H9 (cell line): ENCODE data around the gene RNF208. TPM values are rescaled to one million over a fixed set of nuclear protein-coding genes. Genes with fewer than 3 reads are reported as not detected.

Source experiments
- DNase-seq: peaks from one replicate; pipeline ENCODE4 v3.0.0-alpha.2; 2017
- H2AFZ ChIP-seq: one replicate; pipeline ENCODE4 v1.6.1; 2013; ENCODE audit warnings: mild to moderate bottlenecking, low read length, control low read depth, moderate library complexity
- H2AK5ac ChIP-seq: 2 replicates; pipeline ENCODE4 v1.6.1; 2013; ENCODE audit warnings: low read length, control low read depth, mixed read lengths; ENCODE audit not compliant: insufficient read length
- H2BK120ac ChIP-seq: one replicate; pipeline ENCODE4 v1.6.1; 2013; ENCODE audit warnings: low read depth, mild to moderate bottlenecking, low read length, control low read depth, inconsistent platforms; ENCODE audit not compliant: poor library complexity, severe bottlenecking
- H2BK12ac ChIP-seq: 2 replicates; pipeline ENCODE4 v1.6.1; 2013; ENCODE audit warnings: low read length, control low read depth, mixed read lengths, low read depth; ENCODE audit not compliant: insufficient read length
- H2BK15ac ChIP-seq: 2 replicates; pipeline ENCODE4 v1.6.1; 2013; ENCODE audit warnings: low read depth, low read length, control low read depth
- H2BK20ac ChIP-seq: one replicate; pipeline ENCODE4 v1.6.1; 2013; ENCODE audit warnings: low read depth, mild to moderate bottlenecking, low read length, control low read depth, inconsistent platforms; ENCODE audit not compliant: poor library complexity, severe bottlenecking
- H2BK5ac ChIP-seq: 2 replicates; pipeline ENCODE4 v1.6.1; 2013; ENCODE audit warnings: low read length, control low read depth, mixed read lengths; ENCODE audit not compliant: insufficient read length
- H3K14ac ChIP-seq: 2 replicates; pipeline ENCODE4 v1.6.1; 2013; ENCODE audit warnings: low read length, control low read depth; ENCODE audit not compliant: insufficient read depth
- H3K18ac ChIP-seq: 2 replicates; pipeline ENCODE4 v1.6.1; 2013; ENCODE audit warnings: low read depth, mild to moderate bottlenecking, mixed read lengths, low read length, control low read depth; ENCODE audit not compliant: insufficient read length
- H3K23ac ChIP-seq: 2 replicates; pipeline ENCODE4 v1.6.1; 2013; ENCODE audit warnings: low read length, control low read depth, mixed read lengths, low read depth; ENCODE audit not compliant: insufficient read length
- H3K23me2 ChIP-seq: 2 replicates; pipeline ENCODE4 v1.6.1; 2013; ENCODE audit warnings: low read depth, mild to moderate bottlenecking, mixed read lengths, low read length, control low read depth; ENCODE audit not compliant: insufficient read length, poor library complexity, severe bottlenecking
- H3K27ac ChIP-seq: 2 replicates; pipeline ENCODE4 v1.5.1; 2013; ENCODE audit warnings: low read length, control low read depth, mixed read lengths, low read depth; ENCODE audit not compliant: insufficient read length
- H3K27me3 ChIP-seq: 2 replicates; pipeline ENCODE4 v1.6.1; 2013; ENCODE audit warnings: low read length, control low read depth, inconsistent platforms; ENCODE audit not compliant: insufficient read depth
- H3K4ac ChIP-seq: 2 replicates; pipeline ENCODE4 v1.6.1; 2013; ENCODE audit warnings: low read depth, mild to moderate bottlenecking, control low read depth, inconsistent platforms, low read length, moderate library complexity
- H3K4me1 ChIP-seq: 2 replicates; pipeline ENCODE4 v1.6.1; 2013; ENCODE audit warnings: low read length, control low read depth, inconsistent platforms; ENCODE audit not compliant: insufficient read depth
- H3K4me2 ChIP-seq: 2 replicates; pipeline ENCODE4 v1.6.1; 2013; ENCODE audit warnings: low read length, control low read depth, mixed read lengths; ENCODE audit not compliant: insufficient read length, insufficient read depth
- H3K56ac ChIP-seq: 2 replicates; pipeline ENCODE4 v1.6.1; 2013; ENCODE audit warnings: low read depth, mild to moderate bottlenecking, mixed read lengths, low read length, control low read depth; ENCODE audit not compliant: insufficient read length
- H3K79me1 ChIP-seq: 2 replicates; pipeline ENCODE4 v1.6.1; 2013; ENCODE audit warnings: low read depth, mild to moderate bottlenecking, moderate library complexity, low read length, control low read depth, inconsistent platforms; ENCODE audit not compliant: insufficient read depth, poor library complexity, severe bottlenecking
- H3K79me2 ChIP-seq: 2 replicates; pipeline ENCODE4 v1.6.1; 2013; ENCODE audit warnings: low read length, control low read depth, inconsistent platforms; ENCODE audit not compliant: insufficient read depth
- H3K9ac ChIP-seq: 2 replicates; pipeline ENCODE4 v1.6.1; 2013; ENCODE audit warnings: low read length, control low read depth, mixed read lengths; ENCODE audit not compliant: insufficient read length; ENCODE audit errors: extremely low read depth
- H3K9me3 ChIP-seq: one replicate; pipeline ENCODE4 v1.6.1; 2013; ENCODE audit warnings: low read depth, low read length, inconsistent platforms; ENCODE audit not compliant: control insufficient read depth
- H3T11ph ChIP-seq: one replicate; pipeline ENCODE4 v1.6.1; 2013; ENCODE audit warnings: mild to moderate bottlenecking, low read length, control low read depth, inconsistent platforms
- H4K20me1 ChIP-seq: one replicate; pipeline ENCODE4 v1.6.1; 2013; ENCODE audit not compliant: control insufficient read depth, insufficient read length, insufficient read depth
- H4K5ac ChIP-seq: 2 replicates; pipeline ENCODE4 v1.6.1; 2013; ENCODE audit warnings: low read depth, mild to moderate bottlenecking, mixed read lengths, low read length, control low read depth; ENCODE audit not compliant: insufficient read length
- H4K8ac ChIP-seq: replicated peaks from 2 replicates; pipeline ENCODE4 v1.6.1; 2013; ENCODE audit warnings: low read length, control low read depth, mixed read lengths, low read depth; ENCODE audit not compliant: insufficient read length
- H4K91ac ChIP-seq: 2 replicates; pipeline ENCODE4 v1.6.1; 2013; ENCODE audit warnings: low read depth, mild to moderate bottlenecking, moderate library complexity, mixed read lengths, low read length, control low read depth; ENCODE audit not compliant: insufficient read length
- H3K27ac Mint-ChIP-seq, 3 experiments: 2 replicates in 2 of 3; 3 replicates in 1 of 3; pipeline ENCODE4 v1.8.0; 2020 to 2021; ENCODE audit warnings: mixed read lengths in 3 of 3, mild to moderate bottlenecking in 1 of 3, moderate library complexity in 1 of 3
- H3K27me3 Mint-ChIP-seq: 2 replicates; pipeline ENCODE4 v1.8.0; 2021; ENCODE audit warnings: low read depth, mild to moderate bottlenecking, moderate library complexity, mixed read lengths
- H3K36me3 Mint-ChIP-seq, 3 experiments: 2 replicates in 2 of 3; 3 replicates in 1 of 3; pipeline ENCODE4 v1.8.0; 2020 to 2021; ENCODE audit warnings: low read depth in 3 of 3, mixed read lengths in 3 of 3; ENCODE audit not compliant: insufficient read depth in 1 of 3
- H3K4me1 Mint-ChIP-seq, 2 experiments: 2 replicates each; pipeline ENCODE4 v1.8.0; 2020; ENCODE audit warnings: mixed read lengths in 2 of 2
- H3K4me3 Mint-ChIP-seq, 2 experiments: 2 replicates in 1 of 2; 3 replicates in 1 of 2; pipeline ENCODE4 v1.8.0; 2020 to 2021; ENCODE audit warnings: mild to moderate bottlenecking in 2 of 2, mixed read lengths in 2 of 2, moderate library complexity in 1 of 2
- H3K9me3 Mint-ChIP-seq, 2 experiments: 2 replicates in 1 of 2; 3 replicates in 1 of 2; pipeline ENCODE4 v1.8.0; 2020; ENCODE audit warnings: mild to moderate bottlenecking in 2 of 2, mixed read lengths in 2 of 2, moderate library complexity in 1 of 2
- WGBS: extraction: QIAGEN DNeasy Blood & Tissue Kit; methylation state at CpG from one replicate; pipeline ENCODE4 v1.1.7; 2013; ENCODE audit warnings: missing lambda C conversion rate, low lambda C conversion rate, mixed read lengths; ENCODE audit not compliant: insufficient read length; ENCODE audit errors: extremely low coverage; 5-methylcytosine and 5-hydroxymethylcytosine counted together
- total RNA-seq: library from RNA; stranded (reverse); gene quantifications from 2 replicates; pipeline ENCODE4 v1.2.1, GENCODE V29; 2021
- TF ChIP-seq, protein P1 (sequence below): fragments of 200-600 bp; sonication (generic); conservative IDR thresholded peaks from 3 replicates; pipeline ENCODE4 v1.8.0; 2021; ENCODE audit warnings: antibody characterized with exemption, mild to moderate bottlenecking

Gene RNF208
- total RNA-seq, 1 experiment from 2014 or later, result 7.7 TPM

DNA sequence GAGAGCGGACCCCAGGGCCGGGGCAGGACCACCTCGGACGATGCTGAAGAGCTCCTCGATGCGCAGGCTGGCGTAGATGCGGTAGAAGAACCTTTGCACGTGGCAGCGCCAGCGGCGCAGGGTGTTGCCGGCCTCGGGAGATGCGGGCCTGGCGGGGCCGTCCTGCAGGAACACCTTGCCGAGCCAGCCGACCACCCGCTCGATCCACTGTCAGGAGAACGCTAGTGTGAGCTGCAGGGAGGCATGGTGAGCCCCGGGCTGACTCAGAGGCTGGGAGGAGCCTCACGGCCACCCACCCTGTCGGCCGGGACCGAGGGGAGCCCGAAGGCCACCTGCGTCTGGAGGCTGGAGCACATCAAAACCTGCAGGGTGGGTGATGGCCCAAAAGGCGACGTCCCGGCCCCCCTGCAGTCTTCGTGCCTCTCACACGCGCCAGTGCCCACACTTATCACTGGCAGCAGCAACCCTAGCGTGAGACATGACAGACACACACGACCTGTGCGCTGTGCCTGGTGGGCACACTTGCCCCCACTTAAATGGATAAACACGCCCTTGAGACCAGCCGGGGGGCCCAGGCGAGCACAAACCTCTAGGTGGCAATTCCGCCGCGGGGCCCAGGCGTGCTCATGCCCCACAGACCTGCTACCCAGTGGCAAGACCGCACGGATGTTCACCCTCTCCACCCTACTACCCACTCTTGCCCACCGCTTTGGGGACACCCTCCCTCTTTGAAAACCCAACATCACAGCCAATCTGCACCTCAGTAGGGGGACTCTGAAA lies 37.0 kb downstream of the RNF208 start:
- no peak overlapping the region for H2BK5ac ChIP-seq
- H2BK12ac ChIP-seq, result no peak overlapping the region
- H3T11ph ChIP-seq, result no peak overlapping the region
- Mint-ChIP-seq H3K27ac (no peak overlapping the region), H3K4me1 (peaks cover 17 to 22% of the 10 kb centered on the region in 2 experiments), H3K27me3 (no peaks in the 10 kb centered on the region), H3K9me3 (no peaks in the 10 kb centered on the region), H3K4me3 (no peak overlapping the region; a peak in 1 of 5 replicates), H3K36me3 (peaks cover 6 to 53% (median 46%) of the 10 kb centered on the region in 3 experiments; a peak in 6 of 7 replicates)
- H2AFZ ChIP-seq, result no peak overlapping the region
- H3K79me2 ChIP-seq, result peaks cover 10% of the 10 kb centered on the region; the same call in 1 of the 2 replicates
- no peak overlapping the region for H3K9ac ChIP-seq
- no peak overlapping the region for H3K27ac ChIP-seq
- H4K5ac ChIP-seq, result no peak overlapping the region
- H2BK20ac ChIP-seq, result no peak overlapping the region
- no peaks in the 10 kb centered on the region for H3K27me3 ChIP-seq
- no peaks in the 10 kb centered on the region for H3K9me3 ChIP-seq
- H4K20me1 ChIP-seq, result peaks cover 2% of the 10 kb centered on the region
- WGBS, result no CpG with 5 or more reads among the region's 48 CpGs
- TF ChIP-seq, protein P1, sequence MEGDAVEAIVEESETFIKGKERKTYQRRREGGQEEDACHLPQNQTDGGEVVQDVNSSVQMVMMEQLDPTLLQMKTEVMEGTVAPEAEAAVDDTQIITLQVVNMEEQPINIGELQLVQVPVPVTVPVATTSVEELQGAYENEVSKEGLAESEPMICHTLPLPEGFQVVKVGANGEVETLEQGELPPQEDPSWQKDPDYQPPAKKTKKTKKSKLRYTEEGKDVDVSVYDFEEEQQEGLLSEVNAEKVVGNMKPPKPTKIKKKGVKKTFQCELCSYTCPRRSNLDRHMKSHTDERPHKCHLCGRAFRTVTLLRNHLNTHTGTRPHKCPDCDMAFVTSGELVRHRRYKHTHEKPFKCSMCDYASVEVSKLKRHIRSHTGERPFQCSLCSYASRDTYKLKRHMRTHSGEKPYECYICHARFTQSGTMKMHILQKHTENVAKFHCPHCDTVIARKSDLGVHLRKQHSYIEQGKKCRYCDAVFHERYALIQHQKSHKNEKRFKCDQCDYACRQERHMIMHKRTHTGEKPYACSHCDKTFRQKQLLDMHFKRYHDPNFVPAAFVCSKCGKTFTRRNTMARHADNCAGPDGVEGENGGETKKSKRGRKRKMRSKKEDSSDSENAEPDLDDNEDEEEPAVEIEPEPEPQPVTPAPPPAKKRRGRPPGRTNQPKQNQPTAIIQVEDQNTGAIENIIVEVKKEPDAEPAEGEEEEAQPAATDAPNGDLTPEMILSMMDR, result no peak
- H2AK5ac ChIP-seq, result no peak overlapping the region
- H2BK15ac ChIP-seq, result no peak overlapping the region
- no peak overlapping the region for H2BK120ac ChIP-seq
- peaks cover 13% of the 10 kb centered on the region for H3K23me2 ChIP-seq
- no peak overlapping the region for H4K91ac ChIP-seq
- no peak overlapping the region for H3K14ac ChIP-seq
- no peak overlapping the region for H3K56ac ChIP-seq
- no peak overlapping the region for H3K4ac ChIP-seq
- H3K4me1 ChIP-seq, result peaks cover 5% of the 10 kb centered on the region; the same call in 1 of the 2 replicates
- no peak for DNase-seq
- H4K8ac ChIP-seq, result no peak overlapping the region
- H3K4me2 ChIP-seq, result no peak overlapping the region
- peaks cover 6% of the 10 kb centered on the region for H3K79me1 ChIP-seq
- no peak overlapping the region for H3K18ac ChIP-seq
- H3K23ac ChIP-seq, result no peak overlapping the region
